Mesendoderm (in vitro differentiated cells): ENCODE results near the gene CCND3.
"Not testable (repeated sequence)": the region's sequence is repeated elsewhere in the genome, so short reads cannot be mapped to it uniquely, and the experiment has no call there.

ENCODE experiments used
- DNase-seq: peaks from one replicate; pipeline ENCODE4 v3.0.0; 2013
- H2AK5ac ChIP-seq: 2 replicates; pipeline ENCODE4 v1.6.1; 2013; ENCODE audit warnings: low read length, inconsistent platforms
- H2BK120ac ChIP-seq: 2 replicates; pipeline ENCODE4 v1.6.1; 2013; ENCODE audit warnings: low read depth, mild to moderate bottlenecking, low read length, moderate library complexity, mixed read lengths
- H2BK15ac ChIP-seq: replicated peaks from 2 replicates; pipeline ENCODE4 v1.6.1; 2013; ENCODE audit warnings: low read depth, mild to moderate bottlenecking, moderate library complexity
- H2BK5ac ChIP-seq: 2 replicates; pipeline ENCODE4 v1.6.1; 2013; ENCODE audit warnings: low read length, inconsistent platforms
- H3K18ac ChIP-seq: 2 replicates; pipeline ENCODE4 v1.6.1; 2013; ENCODE audit warnings: mild to moderate bottlenecking, low read length, mixed read lengths
- H3K23ac ChIP-seq: one replicate; pipeline ENCODE4 v1.6.1; 2013; ENCODE audit warnings: low read length
- H3K27ac ChIP-seq: 2 replicates; pipeline ENCODE4 v1.5.1; 2013; ENCODE audit warnings: low read depth, mild to moderate bottlenecking, inconsistent platforms, low read length, moderate library complexity
- H3K27me3 ChIP-seq: 2 replicates; pipeline ENCODE4 v1.6.1; 2013; ENCODE audit warnings: low read length, control low read depth, mild to moderate bottlenecking, inconsistent platforms; ENCODE audit not compliant: insufficient read depth, poor library complexity
- H3K36me3 ChIP-seq: 2 replicates; pipeline ENCODE4 v1.6.1; 2013; ENCODE audit warnings: low read length, inconsistent platforms; ENCODE audit not compliant: control insufficient read depth, insufficient read depth
- H3K4ac ChIP-seq: one replicate; pipeline ENCODE4 v1.6.1; 2013; ENCODE audit warnings: low read depth, mild to moderate bottlenecking, low read length, moderate library complexity
- H3K4me1 ChIP-seq: 2 replicates; pipeline ENCODE4 v1.6.1; 2013; ENCODE audit warnings: low read depth, low read length, inconsistent platforms; ENCODE audit not compliant: control insufficient read depth
- H3K4me2 ChIP-seq: 2 replicates; pipeline ENCODE4 v1.6.1; 2013; ENCODE audit warnings: low read length
- H3K4me3 ChIP-seq: 2 replicates; pipeline ENCODE4 v1.5.1; 2013; ENCODE audit warnings: mild to moderate bottlenecking, low read length
- H3K56ac ChIP-seq: one replicate; pipeline ENCODE4 v1.6.1; 2013; ENCODE audit warnings: low read length
- H3K79me1 ChIP-seq: 2 replicates; pipeline ENCODE4 v1.6.1; 2013; ENCODE audit warnings: low read length, inconsistent platforms
- H3K79me2 ChIP-seq: 2 replicates; pipeline ENCODE4 v1.6.1; 2013; ENCODE audit warnings: mild to moderate bottlenecking, low read length; ENCODE audit not compliant: control insufficient read depth, insufficient read depth
- H3K9ac ChIP-seq: 2 replicates; pipeline ENCODE4 v1.6.1; 2013; ENCODE audit warnings: low read length, inconsistent platforms
- H4K5ac ChIP-seq: one replicate; pipeline ENCODE4 v1.6.1; 2013; ENCODE audit warnings: low read length
- H4K8ac ChIP-seq: one replicate; pipeline ENCODE4 v1.6.1; 2013; ENCODE audit warnings: low read depth, mild to moderate bottlenecking, control low read depth, low read length, moderate library complexity
- WGBS: extraction: QIAGEN DNeasy Blood & Tissue Kit; methylation state at CpG from one replicate; pipeline ENCODE4 v1.1.7; 2013; ENCODE audit warnings: low lambda C conversion rate, missing lambda C conversion rate; ENCODE audit not compliant: insufficient coverage; ENCODE audit errors: extremely low coverage; 5-methylcytosine and 5-hydroxymethylcytosine counted together

Gene CCND3

GRCh38 chr6:41942882-41943281 lies 1.3 kb upstream of the CCND3 start:
- WGBS, result no CpG with 5 or more reads among the region's 14 CpGs
- not testable (repeated sequence) for H3K36me3 ChIP-seq, H3K23ac ChIP-seq, H3K18ac ChIP-seq, H2BK15ac ChIP-seq, DNase-seq, H4K5ac ChIP-seq, H3K4me3 ChIP-seq, H3K9ac ChIP-seq, H3K27ac ChIP-seq, H4K8ac ChIP-seq, H2BK5ac ChIP-seq, H3K56ac ChIP-seq, H3K79me2 ChIP-seq, H2BK120ac ChIP-seq, H3K4me2 ChIP-seq, H2AK5ac ChIP-seq, H3K4ac ChIP-seq, H3K27me3 ChIP-seq, H3K79me1 ChIP-seq
- peaks cover 18% of the 10 kb centered on the region for H3K4me1 ChIP-seq

GRCh38 chr6:41942067-41942851 lies 651 bp upstream of the CCND3 start:
- H3K36me3 ChIP-seq, result no peaks in the 10 kb centered on the region
- H4K8ac ChIP-seq, result no peak overlapping the region
- no CpG with 5 or more reads among the region's 20 CpGs for WGBS
- no peak overlapping the region for H2BK5ac ChIP-seq
- H3K18ac ChIP-seq, result no peak overlapping the region
- H2AK5ac ChIP-seq, result no peak overlapping the region
- no peak overlapping the region for H3K4ac ChIP-seq
- peak overlapping the region; percentile 27 for H3K9ac ChIP-seq
- peak overlapping the region; percentile 25 for H3K4me3 ChIP-seq
- H3K4me1 ChIP-seq, result peaks cover 18% of the 10 kb centered on the region
- no peak overlapping the region for H3K27ac ChIP-seq
- peak overlapping the region; percentile 68 for H3K56ac ChIP-seq
- H4K5ac ChIP-seq, result no peak overlapping the region
- peak overlapping the region; percentile 65 for H3K4me2 ChIP-seq
- no peak overlapping the region for H2BK15ac ChIP-seq
- H3K27me3 ChIP-seq, result no peaks in the 10 kb centered on the region
- peaks cover 4% of the 10 kb centered on the region for H3K79me1 ChIP-seq
- H3K79me2 ChIP-seq, result no peaks in the 10 kb centered on the region
- no peak overlapping the region for H2BK120ac ChIP-seq
- no peak for DNase-seq
- no peak overlapping the region for H3K23ac ChIP-seq

DNA sequence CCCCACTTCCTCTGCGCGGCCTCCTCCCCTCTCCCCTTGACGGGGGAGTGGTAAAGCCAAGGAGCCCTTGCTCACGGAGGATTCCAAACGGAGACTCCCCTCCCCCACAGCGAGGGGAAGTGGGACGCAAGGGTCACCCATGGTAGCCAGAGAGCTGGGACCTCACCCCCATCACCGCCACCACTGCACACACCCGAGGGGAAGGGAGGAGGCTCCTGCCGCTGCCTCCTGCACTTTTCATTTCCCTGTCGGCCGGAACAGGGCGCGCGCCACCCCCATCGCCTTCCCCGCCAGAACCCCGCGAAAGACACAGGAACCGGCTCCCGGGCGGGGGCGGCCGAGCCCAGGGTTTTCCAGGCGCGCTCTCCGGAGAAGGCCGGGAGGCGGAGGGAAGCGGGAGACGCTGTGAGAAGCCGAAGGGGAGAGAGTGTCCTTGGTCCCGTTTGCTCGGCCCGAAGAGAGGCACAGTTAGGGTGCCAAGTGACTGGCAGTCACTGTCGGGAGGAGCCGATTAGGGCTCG lies 789 bp downstream of the CCND3 start:
- no peak overlapping the region for H2AK5ac ChIP-seq
- peak overlapping the region; percentile 86 for H3K4me3 ChIP-seq
- peak overlapping the region; percentile 23 for H3K27ac ChIP-seq
- no peak overlapping the region for H2BK15ac ChIP-seq
- peaks cover 18% of the 10 kb centered on the region for H3K4me1 ChIP-seq
- peak overlapping the region; percentile 70 for H3K4me2 ChIP-seq
- peak overlapping the region; percentile 84 for H3K9ac ChIP-seq
- no peak overlapping the region for H3K23ac ChIP-seq
- H3K18ac ChIP-seq, result peak overlapping the region; percentile 2
- WGBS, result no CpG with 5 or more reads among the region's 38 CpGs
- DNase-seq, result peak; percentile 72
- H4K5ac ChIP-seq, result no peak overlapping the region
- no peak overlapping the region for H4K8ac ChIP-seq
- no peak overlapping the region for H2BK120ac ChIP-seq
- H3K4ac ChIP-seq, result no peak overlapping the region
- H3K79me2 ChIP-seq, result no peaks in the 10 kb centered on the region
- peak overlapping the region; percentile 91 for H3K56ac ChIP-seq
- no peaks in the 10 kb centered on the region for H3K27me3 ChIP-seq
- no peaks in the 10 kb centered on the region for H3K36me3 ChIP-seq
- H2BK5ac ChIP-seq, result no peak overlapping the region
- peaks cover 6% of the 10 kb centered on the region for H3K79me1 ChIP-seq

DNA sequence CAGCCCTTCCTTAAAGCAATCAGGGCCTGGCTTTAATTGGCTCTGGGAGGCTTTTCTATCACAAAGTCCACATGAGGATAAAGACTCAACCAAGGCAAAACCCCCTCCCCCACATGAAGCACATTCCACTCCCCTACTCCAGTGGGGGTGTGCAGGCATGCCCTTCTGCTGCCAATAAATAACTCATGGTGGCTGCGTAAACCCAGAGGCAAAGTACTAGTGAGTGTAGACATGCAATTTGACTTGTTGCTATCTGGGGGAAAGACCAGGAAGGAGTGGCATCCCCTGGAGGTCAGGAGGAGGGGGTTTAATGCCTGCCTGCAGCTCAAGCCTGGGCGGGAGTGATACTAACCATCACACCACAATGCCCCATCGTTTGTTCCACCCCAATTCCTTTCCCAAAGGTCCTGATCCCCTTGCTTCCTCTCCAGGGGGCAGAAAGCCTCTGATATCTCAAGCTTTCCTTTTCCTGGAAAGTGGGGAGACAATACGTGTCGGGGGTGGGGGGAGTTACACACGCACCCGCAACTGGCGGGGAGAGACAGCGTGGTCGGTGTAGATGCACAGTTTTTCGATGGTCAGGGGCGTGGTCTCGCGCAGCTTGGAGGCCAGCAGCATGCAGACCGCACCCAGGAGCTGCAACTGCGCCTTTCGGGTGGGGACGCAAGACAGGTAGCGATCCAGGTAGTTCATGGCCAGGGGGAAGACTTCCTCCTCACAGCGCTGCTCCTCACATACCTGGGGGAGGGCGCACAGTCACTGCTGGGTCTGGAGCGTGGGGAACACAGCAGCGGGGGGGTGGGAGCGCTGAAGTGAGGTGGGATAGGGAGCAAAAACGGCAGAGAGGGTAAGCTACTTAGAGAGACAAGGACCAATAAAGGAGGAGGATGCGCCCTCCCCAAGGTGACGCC lies 1.5 kb downstream of the CCND3 start:
- Histone ChIP-seq H3K9ac (peak overlapping the region; percentile 84), H3K56ac (peak overlapping the region; percentile 91), H3K4me1 (peaks cover 18% of the 10 kb centered on the region), H4K5ac (no peak overlapping the region), H3K4ac (no peak overlapping the region), H3K79me1 (peaks cover 6% of the 10 kb centered on the region), H2BK5ac (no peak overlapping the region), H2BK15ac (no peak overlapping the region), H4K8ac (no peak overlapping the region), H2AK5ac (no peak overlapping the region), H3K18ac (no peak overlapping the region), H2BK120ac (no peak overlapping the region), H3K79me2 (no peaks in the 10 kb centered on the region), H3K27me3 (no peaks in the 10 kb centered on the region), H3K4me2 (peak overlapping the region; percentile 70), H3K36me3 (no peaks in the 10 kb centered on the region), H3K4me3 (peak overlapping the region; percentile 86), H3K27ac (peak overlapping the region; percentile 18), H3K23ac (no peak overlapping the region)
- peak; percentile 59 for DNase-seq
- no CpG with 5 or more reads among the region's 27 CpGs for WGBS

DNA sequence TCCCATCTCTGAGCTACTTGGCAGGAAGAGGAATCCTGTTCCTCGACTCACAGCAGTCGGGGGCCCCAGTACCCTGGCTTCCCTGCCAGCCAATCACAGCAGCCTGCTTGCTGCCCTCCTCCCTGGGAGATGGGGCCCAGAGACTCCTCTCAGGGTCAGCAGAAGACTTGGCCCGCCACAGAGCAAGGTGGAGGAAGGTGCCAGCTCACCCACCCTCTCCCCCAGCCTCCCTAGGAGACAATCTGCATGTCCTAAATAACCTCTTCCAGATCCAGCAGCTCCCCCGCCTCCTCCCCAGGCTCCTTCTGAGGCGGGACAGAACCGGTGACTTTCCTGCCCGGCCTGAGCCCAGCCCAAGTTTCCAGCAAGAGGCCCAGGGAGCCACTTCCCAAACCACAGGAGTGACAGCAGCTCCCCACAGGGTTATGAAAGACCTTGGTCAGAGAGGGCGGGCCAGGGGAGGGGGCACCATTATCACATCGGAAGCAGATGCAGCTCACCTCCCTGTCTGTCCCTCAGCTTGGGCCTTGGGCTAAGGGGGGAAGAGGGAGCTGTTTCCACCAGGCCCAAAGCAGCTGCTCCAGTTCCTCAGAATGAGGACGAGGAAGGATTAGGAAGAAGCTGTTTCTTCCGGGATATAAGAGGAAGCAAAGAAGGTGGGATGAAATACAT lies 2.3 kb downstream of the CCND3 start:
- no CpG with 5 or more reads among the region's 11 CpGs for WGBS
- DNase-seq, result peak; percentile 93

More for the DNA sequence above, 2.3 kb downstream of the CCND3 start:
- H2BK5ac ChIP-seq, result no peak overlapping the region
- H3K27me3 ChIP-seq, result no peaks in the 10 kb centered on the region
- peak overlapping the region; percentile 18 for H3K27ac ChIP-seq
- H2BK15ac ChIP-seq, result no peak overlapping the region
- H3K4ac ChIP-seq, result no peak overlapping the region
- no peak overlapping the region for H2BK120ac ChIP-seq
- H2AK5ac ChIP-seq, result no peak overlapping the region
- peak overlapping the region; percentile 70 for H3K4me2 ChIP-seq
- H3K79me2 ChIP-seq, result no peaks in the 10 kb centered on the region
- H4K8ac ChIP-seq, result no peak overlapping the region
- H3K23ac ChIP-seq, result no peak overlapping the region
- H3K56ac ChIP-seq, result peak overlapping the region; percentile 91
- H3K4me1 ChIP-seq, result peaks cover 18% of the 10 kb centered on the region
- H3K36me3 ChIP-seq, result peaks cover 2% of the 10 kb centered on the region
- H3K18ac ChIP-seq, result peak overlapping the region; percentile 1
- H4K5ac ChIP-seq, result no peak overlapping the region
- peaks cover 6% of the 10 kb centered on the region for H3K79me1 ChIP-seq
- H3K4me3 ChIP-seq, result no peak overlapping the region
- peak overlapping the region; percentile 42 for H3K9ac ChIP-seq
